Testis (tissue), 2 donors: ENCODE results near the gene FBXW5.

Experiments
- POLR2A ChIP-seq: fragments of 450-650 bp; IDR thresholded peaks from one replicate; pipeline ENCODE4 v1.6.1; 2017; ENCODE audit warnings: antibody characterized with exemption, mild to moderate bottlenecking, moderate library complexity
- TF ChIP-seq, protein P1 (sequence below), 3 experiments: fragments of 450-650 bp in 2 of 3; fragments of 200-600 bp in 1 of 3; sonication (generic) in 1 of 3; IDR thresholded peaks; one replicate each; pipeline ENCODE4 v1.5.1; 2016 to 2019; ENCODE audit warnings: antibody characterized with exemption in 3 of 3, mild to moderate bottlenecking in 2 of 3, moderate library complexity in 1 of 3

DNA sequence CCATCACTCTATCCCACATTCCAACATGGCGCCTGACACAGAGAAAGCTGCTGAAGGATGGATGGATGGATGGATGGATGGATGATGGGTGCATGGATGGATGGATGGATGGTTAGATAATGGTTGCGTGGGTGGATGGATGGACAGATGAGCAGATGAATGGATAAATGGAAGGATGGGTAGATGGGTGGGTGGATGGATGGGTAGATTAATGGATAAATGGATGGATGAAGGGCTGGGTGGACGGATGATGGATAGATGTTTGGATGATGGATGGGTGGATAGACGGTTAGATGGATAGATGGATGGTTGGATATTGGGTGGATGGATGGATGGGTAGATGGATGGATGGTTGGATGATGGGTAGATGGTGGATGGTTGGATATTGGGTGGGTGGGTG lies 12.1 kb upstream of the FBXW5 start:
- TF ChIP-seq, protein P1, sequence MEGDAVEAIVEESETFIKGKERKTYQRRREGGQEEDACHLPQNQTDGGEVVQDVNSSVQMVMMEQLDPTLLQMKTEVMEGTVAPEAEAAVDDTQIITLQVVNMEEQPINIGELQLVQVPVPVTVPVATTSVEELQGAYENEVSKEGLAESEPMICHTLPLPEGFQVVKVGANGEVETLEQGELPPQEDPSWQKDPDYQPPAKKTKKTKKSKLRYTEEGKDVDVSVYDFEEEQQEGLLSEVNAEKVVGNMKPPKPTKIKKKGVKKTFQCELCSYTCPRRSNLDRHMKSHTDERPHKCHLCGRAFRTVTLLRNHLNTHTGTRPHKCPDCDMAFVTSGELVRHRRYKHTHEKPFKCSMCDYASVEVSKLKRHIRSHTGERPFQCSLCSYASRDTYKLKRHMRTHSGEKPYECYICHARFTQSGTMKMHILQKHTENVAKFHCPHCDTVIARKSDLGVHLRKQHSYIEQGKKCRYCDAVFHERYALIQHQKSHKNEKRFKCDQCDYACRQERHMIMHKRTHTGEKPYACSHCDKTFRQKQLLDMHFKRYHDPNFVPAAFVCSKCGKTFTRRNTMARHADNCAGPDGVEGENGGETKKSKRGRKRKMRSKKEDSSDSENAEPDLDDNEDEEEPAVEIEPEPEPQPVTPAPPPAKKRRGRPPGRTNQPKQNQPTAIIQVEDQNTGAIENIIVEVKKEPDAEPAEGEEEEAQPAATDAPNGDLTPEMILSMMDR (IDR thresholded peaks at IDR 0.05): no peak
- TF ChIP-seq POLR2A: no peak
